Psoas muscle (tissue), 8 donors: Measurements from ENCODE around the gene CAB39L. TPM values are rescaled to one million over a fixed set of nuclear protein-coding genes. Genes with fewer than 3 reads are reported as not detected.

Experiments
- ATAC-seq, 4 donors: fragments of 200-7000 bp; cut with Tn5 transposase; one replicate each; pipeline ENCODE4 v1.9.1; 2020; ENCODE audit warnings: moderate library complexity in 3 of 4, mild to moderate bottlenecking in 2 of 4
- DNase-seq, 2 donors: peaks; one replicate each; pipeline ENCODE4 v3.0.0-alpha.2; 2020
- H3K27ac ChIP-seq: fragments of 200-600 bp; one replicate; pipeline ENCODE4 v1.8.0; 2022
- H3K27me3 ChIP-seq, 3 donors: fragments of 200-600 bp in 1 of 3; one replicate each; pipeline versions ENCODE4 v1.6.1 to v1.8.0; 2013 to 2022; ENCODE audit warnings: low read length in 2 of 3, mild to moderate bottlenecking in 2 of 3, moderate library complexity in 1 of 3; ENCODE audit not compliant: insufficient read depth in 3 of 3
- H3K36me3 ChIP-seq, 2 donors: fragments of 200-600 bp in 1 of 2; one replicate each; pipeline versions ENCODE4 v1.6.1 to v1.8.0; 2013 to 2022; ENCODE audit warnings: low read depth in 1 of 2, mild to moderate bottlenecking in 1 of 2, moderate library complexity in 1 of 2; ENCODE audit not compliant: insufficient read depth in 1 of 2
- H3K4me1 ChIP-seq: fragments of 200-600 bp; one replicate; pipeline ENCODE4 v1.8.0; 2022
- H3K4me3 ChIP-seq: fragments of 200-600 bp; one replicate; pipeline ENCODE4 v1.8.0; 2022; ENCODE audit warnings: mild to moderate bottlenecking
- H3K9me3 ChIP-seq: fragments of 200-600 bp; one replicate; pipeline ENCODE4 v1.8.0; 2022
- WGBS, 3 donors: extraction: QIAGEN DNeasy Blood & Tissue Kit; methylation state at CpG; one replicate each; pipeline versions ENCODE4 v1.1.6 to v1.1.7; 2013; 5-methylcytosine and 5-hydroxymethylcytosine counted together
- intact Hi-C, 2 donors: fragments of 100-400 bp; cut with DNase I; formaldehyde crosslinking; loops; one replicate each; pipeline versions ENCODE4 v1.11.0 to v1.14.2; 2022
- polyA plus RNA-seq, 3 donors: library from polyadenylated mRNA; stranded (reverse); fragments of 200-250 nt; gene quantifications; one replicate each; pipeline ENCODE4 v1.2.3, GENCODE V29; 2013
- total RNA-seq, 4 donors: library from RNA; stranded (reverse); fragmentation: NEBNext Ultra II Directional in 2 of 4; extraction: Animal tissue kit (Norgen Biotek cat#: 25700) in 2 of 4; gene quantifications; one replicate each; pipeline versions ENCODE4 v1.2.1 to v1.2.4, GENCODE V29; 2021 to 2023
- TF ChIP-seq, protein P1 (sequence below): fragments of 200-600 bp; IDR thresholded peaks from one replicate; pipeline ENCODE4 v1.8.0; 2022; ENCODE audit warnings: antibody characterized with exemption
- donor health status: healthy with polysubstance abuse.
- donor health status: DM: no; HTN: no; CAD: no; lungs with moderate emphysema.
- donor health status: Bipolar disorder and iron deficiency.
- donor health status: healthy.
- donor health status: DM: yes; HTN: yes; CAD: no.
- donor health status: DM: no; HTN: no; CAD: no.
- donor health status: DM: no; HTN: no; CAD: no.
- donor health status: DM: yes; HTN: yes; CAD: no.

The CAB39L gene
- total and polyA plus RNA-seq, 7 donors, result 1.5 to 13.3 (median 3.0) TPM

DNA sequence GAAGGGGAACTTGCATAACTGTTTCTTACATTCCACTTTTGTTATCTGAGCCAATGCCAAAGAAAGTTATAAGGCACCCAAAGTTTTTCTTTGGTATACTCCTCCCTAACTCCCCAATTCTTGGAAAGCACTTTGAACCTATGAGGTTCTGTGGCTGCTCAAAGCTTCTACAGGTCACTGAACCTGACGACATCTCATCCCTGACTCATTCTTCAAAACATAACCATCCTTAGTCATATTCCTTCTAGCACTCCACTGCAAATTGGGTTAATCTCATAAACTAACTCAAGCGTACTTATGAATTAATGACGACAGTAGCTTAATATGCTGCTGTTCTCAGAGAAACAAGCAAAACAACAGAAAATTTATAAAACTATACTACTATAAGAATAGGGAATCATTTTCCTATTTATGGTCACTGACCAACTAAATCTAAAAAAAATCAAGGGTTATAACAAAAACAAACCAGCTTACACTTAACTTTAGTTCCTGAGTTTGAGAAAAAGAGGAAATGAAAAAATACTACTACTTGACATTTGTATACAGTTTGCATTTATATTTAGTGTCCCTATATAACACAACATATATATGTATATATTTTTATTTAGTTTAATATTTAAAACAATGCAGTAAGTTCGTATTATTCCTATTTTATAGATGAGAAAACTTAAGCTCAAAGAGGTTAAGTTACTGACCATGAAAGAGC lies 69.1 kb downstream of the CAB39L start:
- WGBS, 3 donors, result 78 to 90% (median 78%) methylated on average over 4 of the region's 4 CpGs
- Histone ChIP-seq H3K27ac (no peak overlapping the region), H3K4me3 (no peak overlapping the region), H3K4me1 (no peaks in the 10 kb centered on the region), H3K27me3 (no peaks in the 10 kb centered on the region), H3K36me3 (no peaks in the 10 kb centered on the region), H3K9me3 (no peaks in the 10 kb centered on the region)
- intact Hi-C loops, result no loop called here
- no peak for ATAC-seq
- TF ChIP-seq, protein P1, sequence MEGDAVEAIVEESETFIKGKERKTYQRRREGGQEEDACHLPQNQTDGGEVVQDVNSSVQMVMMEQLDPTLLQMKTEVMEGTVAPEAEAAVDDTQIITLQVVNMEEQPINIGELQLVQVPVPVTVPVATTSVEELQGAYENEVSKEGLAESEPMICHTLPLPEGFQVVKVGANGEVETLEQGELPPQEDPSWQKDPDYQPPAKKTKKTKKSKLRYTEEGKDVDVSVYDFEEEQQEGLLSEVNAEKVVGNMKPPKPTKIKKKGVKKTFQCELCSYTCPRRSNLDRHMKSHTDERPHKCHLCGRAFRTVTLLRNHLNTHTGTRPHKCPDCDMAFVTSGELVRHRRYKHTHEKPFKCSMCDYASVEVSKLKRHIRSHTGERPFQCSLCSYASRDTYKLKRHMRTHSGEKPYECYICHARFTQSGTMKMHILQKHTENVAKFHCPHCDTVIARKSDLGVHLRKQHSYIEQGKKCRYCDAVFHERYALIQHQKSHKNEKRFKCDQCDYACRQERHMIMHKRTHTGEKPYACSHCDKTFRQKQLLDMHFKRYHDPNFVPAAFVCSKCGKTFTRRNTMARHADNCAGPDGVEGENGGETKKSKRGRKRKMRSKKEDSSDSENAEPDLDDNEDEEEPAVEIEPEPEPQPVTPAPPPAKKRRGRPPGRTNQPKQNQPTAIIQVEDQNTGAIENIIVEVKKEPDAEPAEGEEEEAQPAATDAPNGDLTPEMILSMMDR, result no peak
- DNase-seq, result no peak

DNA sequence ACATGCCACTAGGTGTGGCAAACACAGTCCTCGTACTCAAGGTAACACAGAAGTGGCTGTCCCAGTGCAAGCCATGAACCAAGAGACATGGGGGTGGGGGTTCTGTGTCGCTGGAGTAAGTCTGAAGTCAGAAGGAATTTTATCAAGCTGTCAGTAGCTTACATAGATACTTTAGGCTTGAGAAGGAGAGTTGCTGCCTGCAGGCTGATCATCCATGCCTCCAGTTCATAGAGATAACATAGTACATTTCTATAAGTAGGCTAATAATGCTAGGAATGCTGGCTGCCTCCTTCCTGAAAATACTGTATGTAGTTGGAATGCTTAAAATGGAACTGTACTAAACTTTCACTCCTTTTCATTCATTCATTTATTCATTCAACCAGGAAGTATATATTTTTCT lies 70.1 kb downstream of the CAB39L start:
- DNase-seq (no peak), ATAC-seq (no peak)
- H3K27ac ChIP-seq, result no peak overlapping the region
- 78 to 82% (median 80%) methylated on average over 2 of the region's 2 CpGs for WGBS, 3 donors
- H3K9me3 ChIP-seq, result no peaks in the 10 kb centered on the region
- H3K36me3 ChIP-seq, result no peaks in the 10 kb centered on the region
- TF ChIP-seq, protein P1, result no peak
- intact Hi-C loops, result no loop called here
- H3K27me3 ChIP-seq, result no peaks in the 10 kb centered on the region
- H3K4me3 ChIP-seq, result no peak overlapping the region
- H3K4me1 ChIP-seq, result no peaks in the 10 kb centered on the region

DNA sequence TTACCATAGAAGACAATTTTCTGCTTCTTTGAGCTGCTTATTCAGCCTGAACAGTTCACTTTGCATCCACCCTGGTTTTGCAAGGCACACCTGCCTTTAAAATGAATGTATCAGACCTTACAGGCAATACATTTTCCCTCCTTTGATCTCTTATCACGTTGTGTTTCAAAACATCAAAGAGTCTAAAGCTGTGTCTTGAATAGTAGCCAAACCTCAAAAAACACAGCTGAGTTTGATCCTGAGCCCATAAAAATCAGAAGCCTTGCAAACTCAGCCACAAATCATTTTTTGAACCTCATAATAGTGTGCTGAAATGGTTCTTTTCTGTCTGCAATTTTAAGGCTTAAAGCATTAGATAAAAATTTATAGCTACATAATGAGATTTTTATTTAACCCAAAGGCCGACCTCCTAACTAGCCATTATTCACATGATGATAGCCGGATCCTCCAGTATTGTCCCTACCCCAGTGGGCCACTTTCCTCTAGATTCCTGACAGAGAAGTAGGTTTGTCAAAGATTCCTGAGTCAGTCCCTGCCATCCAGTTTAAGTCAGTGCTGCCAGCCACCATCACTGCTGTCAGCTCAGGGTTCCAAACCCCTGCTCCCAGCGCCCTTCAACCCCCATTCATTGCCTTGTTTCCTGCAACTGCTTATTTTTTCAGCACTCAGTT lies 71.8 kb downstream of the CAB39L start:
- H3K4me1 ChIP-seq, result no peaks in the 10 kb centered on the region
- TF ChIP-seq, protein P1, result no peak
- WGBS, 3 donors, result 61 to 66% (median 63%) methylated on average over 4 of the region's 4 CpGs

GRCh38 chr13:49370371-49370770 lies 73.5 kb downstream of the CAB39L start:
- no peak overlapping the region for H3K4me3 ChIP-seq
- H3K4me1 ChIP-seq, result no peaks in the 10 kb centered on the region
- H3K36me3 ChIP-seq, result no peaks in the 10 kb centered on the region
- H3K9me3 ChIP-seq, result no peaks in the 10 kb centered on the region
- DNase-seq, result no peak
- no peaks in the 10 kb centered on the region for H3K27me3 ChIP-seq
- WGBS, 3 donors, result 62 to 77% (median 69%) methylated on average over 2 of the region's 2 CpGs
- intact Hi-C loops, result no loop called here
- no peak overlapping the region for H3K27ac ChIP-seq
- no peak for ATAC-seq
- TF ChIP-seq, protein P1, result no peak

More for the DNA sequence above, 71.8 kb downstream of the CAB39L start:
- Histone ChIP-seq H3K9me3 (no peaks in the 10 kb centered on the region), H3K27ac (no peak overlapping the region), H3K4me3 (no peak overlapping the region), H3K36me3 (no peaks in the 10 kb centered on the region), H3K27me3 (no peaks in the 10 kb centered on the region)
- ATAC-seq (no peak), DNase-seq (no peak)
- intact Hi-C loops, result no loop called here
